ENCODE data around the gene EEA1. TPM values are rescaled to one million over a fixed set of nuclear protein-coding genes. Genes with fewer than 3 reads are reported as not detected.

EEA1 gene
- total RNA-seq, 6 experiments from 2014 or later = 8.9 to 20.3 (median 16.3) TPM

DNA sequence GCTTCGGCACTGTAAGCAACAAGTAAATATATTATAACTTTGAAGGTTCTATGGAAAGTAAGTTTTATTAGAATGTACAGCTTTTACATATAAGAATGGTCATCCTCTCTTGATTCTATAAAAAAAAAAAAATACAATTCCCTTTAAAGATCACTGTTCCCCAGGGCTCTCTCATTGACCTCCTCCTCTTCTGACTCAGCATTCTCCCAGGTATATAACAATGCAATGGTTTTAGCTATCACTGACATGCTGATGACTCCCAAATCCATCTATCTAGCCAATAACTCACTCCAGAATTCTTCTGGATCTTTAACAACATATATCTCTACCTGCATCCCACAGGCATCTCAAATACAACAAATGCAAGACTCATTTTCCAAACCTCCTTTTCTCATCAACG, 62.7 kb downstream of the EEA1 start:
- no peak overlapping the region for H3K27ac ChIP-seq
- H3K36me3 ChIP-seq = no peaks in the 10 kb centered on the region
- no peak overlapping the region for H3K4me3 ChIP-seq
- ATAC-seq (no peak), DNase-seq (no peak)
- WGBS (ENCODE audit: insufficient coverage, low coverage, low lambda C conversion rate, missing lambda C conversion rate) = 100% methylated on average over 2 of the region's 2 CpGs
- H3K9me3 ChIP-seq = no peaks in the 10 kb centered on the region
- no peaks in the 10 kb centered on the region for H3K27me3 ChIP-seq
- H3K4me1 ChIP-seq = no peaks in the 10 kb centered on the region
- intact Hi-C loops (cut with DNase I) = no loop called here
- TF ChIP-seq, protein P1, sequence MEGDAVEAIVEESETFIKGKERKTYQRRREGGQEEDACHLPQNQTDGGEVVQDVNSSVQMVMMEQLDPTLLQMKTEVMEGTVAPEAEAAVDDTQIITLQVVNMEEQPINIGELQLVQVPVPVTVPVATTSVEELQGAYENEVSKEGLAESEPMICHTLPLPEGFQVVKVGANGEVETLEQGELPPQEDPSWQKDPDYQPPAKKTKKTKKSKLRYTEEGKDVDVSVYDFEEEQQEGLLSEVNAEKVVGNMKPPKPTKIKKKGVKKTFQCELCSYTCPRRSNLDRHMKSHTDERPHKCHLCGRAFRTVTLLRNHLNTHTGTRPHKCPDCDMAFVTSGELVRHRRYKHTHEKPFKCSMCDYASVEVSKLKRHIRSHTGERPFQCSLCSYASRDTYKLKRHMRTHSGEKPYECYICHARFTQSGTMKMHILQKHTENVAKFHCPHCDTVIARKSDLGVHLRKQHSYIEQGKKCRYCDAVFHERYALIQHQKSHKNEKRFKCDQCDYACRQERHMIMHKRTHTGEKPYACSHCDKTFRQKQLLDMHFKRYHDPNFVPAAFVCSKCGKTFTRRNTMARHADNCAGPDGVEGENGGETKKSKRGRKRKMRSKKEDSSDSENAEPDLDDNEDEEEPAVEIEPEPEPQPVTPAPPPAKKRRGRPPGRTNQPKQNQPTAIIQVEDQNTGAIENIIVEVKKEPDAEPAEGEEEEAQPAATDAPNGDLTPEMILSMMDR (IDR thresholded peaks at IDR 0.05) = no peak
- TF ChIP-seq POLR2A (IDR thresholded peaks at IDR 0.05) = no peak

DNA sequence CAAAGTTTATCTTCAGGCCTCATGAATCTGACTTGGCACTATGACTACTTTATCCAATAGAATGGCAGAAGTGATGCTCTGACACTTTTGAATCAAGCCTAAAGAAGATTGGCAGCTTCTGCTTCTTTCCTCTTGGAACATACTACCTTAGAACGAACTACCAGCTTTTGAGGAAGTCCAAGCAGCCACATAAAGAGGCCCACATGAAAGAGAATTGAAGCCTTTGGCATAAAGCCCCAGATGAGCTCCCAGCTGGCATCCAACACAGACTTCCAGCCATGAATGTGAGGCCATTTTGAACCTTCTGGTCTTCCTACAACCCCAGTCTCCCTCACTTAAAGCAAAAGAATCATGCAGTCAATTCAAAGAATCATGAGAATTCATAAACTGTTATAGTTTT, 65.8 kb downstream of the EEA1 start:
- Histone ChIP-seq H3K9me3 (no peaks in the 10 kb centered on the region), H3K4me3 (no peak overlapping the region), H3K27me3 (no peaks in the 10 kb centered on the region), H3K4me1 (no peaks in the 10 kb centered on the region), H3K27ac (no peak overlapping the region), H3K36me3 (no peaks in the 10 kb centered on the region)
- no peak for DNase-seq
- no peak for ATAC-seq
- TF ChIP-seq, protein P1 (IDR thresholded peaks at IDR 0.05) = no peak
- no peak for TF ChIP-seq POLR2A (IDR thresholded peaks at IDR 0.05)
- 100% methylated on average over 1 of the region's 1 CpG for WGBS (ENCODE audit: insufficient coverage, low coverage, low lambda C conversion rate, missing lambda C conversion rate)
- intact Hi-C loops (cut with DNase I) = no loop called here

DNA sequence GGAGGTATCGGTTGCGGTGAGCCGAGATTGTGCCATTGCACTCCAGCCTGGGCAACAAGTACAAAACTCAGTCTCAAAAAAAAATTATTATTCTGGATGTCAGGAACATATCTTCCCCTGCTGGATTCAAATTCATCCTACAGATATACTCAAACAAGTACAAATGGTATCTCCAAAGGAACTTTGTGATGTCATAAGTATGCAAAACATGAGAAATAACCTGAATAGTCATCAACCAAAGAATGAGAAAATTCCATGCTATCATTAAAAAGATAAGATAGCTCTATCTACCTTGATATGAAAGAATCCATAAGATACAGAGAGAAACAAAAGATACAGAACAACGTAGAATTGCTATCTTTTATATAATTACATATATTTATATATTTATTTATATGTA, 67.7 kb downstream of the EEA1 start:
- no peak for DNase-seq
- intact Hi-C loops (cut with DNase I) = no loop called here
- H3K27ac ChIP-seq = no peak overlapping the region
- no peaks in the 10 kb centered on the region for H3K36me3 ChIP-seq
- TF ChIP-seq, protein P1 (IDR thresholded peaks at IDR 0.05) = no peak
- TF ChIP-seq POLR2A (IDR thresholded peaks at IDR 0.05) = no peak
- H3K4me1 ChIP-seq = no peaks in the 10 kb centered on the region
- 87% methylated on average over 1 of the region's 4 CpGs for WGBS (ENCODE audit: insufficient coverage, low coverage, low lambda C conversion rate, missing lambda C conversion rate)
- no peak for ATAC-seq
- H3K9me3 ChIP-seq = no peaks in the 10 kb centered on the region
- no peaks in the 10 kb centered on the region for H3K27me3 ChIP-seq
- H3K4me3 ChIP-seq = no peak overlapping the region

DNA sequence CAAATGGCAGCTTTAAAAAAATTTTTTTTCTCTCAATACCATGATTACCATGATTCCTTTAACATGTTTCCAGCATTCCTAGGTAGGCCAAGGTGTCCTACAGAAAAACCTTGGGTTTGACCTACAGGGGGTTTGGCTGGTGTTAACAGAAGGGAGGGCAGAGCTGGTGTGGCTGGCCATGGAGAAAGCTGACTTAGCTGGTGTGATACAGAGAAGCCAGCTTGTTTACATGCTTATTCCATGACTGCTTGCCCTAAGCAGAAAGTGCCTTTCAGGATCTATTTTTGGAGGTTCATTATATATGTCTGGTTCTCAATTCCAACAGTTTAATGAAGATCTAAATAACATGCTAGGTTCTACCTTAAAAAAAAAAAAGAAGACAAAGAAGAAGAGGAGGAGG, 68.6 kb downstream of the EEA1 start:
- intact Hi-C loops (cut with DNase I) = no loop called here
- no peak overlapping the region for H3K27ac ChIP-seq
- no peak for DNase-seq
- no peak for ATAC-seq
- TF ChIP-seq, protein P1 (IDR thresholded peaks at IDR 0.05) = no peak
- TF ChIP-seq POLR2A (IDR thresholded peaks at IDR 0.05) = no peak
- H3K9me3 ChIP-seq = no peaks in the 10 kb centered on the region
- H3K4me3 ChIP-seq = no peak overlapping the region
- no peaks in the 10 kb centered on the region for H3K27me3 ChIP-seq
- H3K36me3 ChIP-seq = no peaks in the 10 kb centered on the region
- peaks cover 0 to 8% (median 3%) of the 10 kb centered on the region in 4 donors for H3K4me1 ChIP-seq

Measured in right lobe of liver (tissue), 6 donors.